ENCODE data around the gene SH2D1A.

SH2D1A gene

DNA sequence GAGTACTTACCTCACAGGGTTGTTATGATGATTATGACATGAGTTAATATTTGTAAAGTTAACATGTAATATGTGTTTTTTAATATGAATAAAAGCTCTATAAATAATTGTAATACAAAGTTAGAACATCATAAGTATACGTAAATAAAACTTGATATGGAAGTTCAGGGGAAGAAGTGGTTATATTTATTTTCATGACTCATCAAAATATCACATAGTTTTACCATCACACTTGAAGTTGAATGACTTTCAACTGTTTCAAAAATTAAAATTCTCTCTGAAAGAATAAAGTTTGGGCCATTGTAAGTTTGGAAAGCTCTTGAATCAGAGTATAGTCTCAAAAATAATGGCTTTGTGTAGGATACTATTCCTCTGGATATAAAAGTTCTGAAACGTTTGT lies 8.3 kb downstream of the SH2D1A start:
- H3K27ac ChIP-seq (ENCODE audit: low read depth, low read length): no peak overlapping the region
- no peak overlapping the region for H3K9ac ChIP-seq (ENCODE audit: low read depth, low read length)
- H3K4me3 ChIP-seq (ENCODE audit: low read depth, low read length): no peak overlapping the region
- H3K36me3 ChIP-seq (ENCODE audit: control insufficient read depth, insufficient read depth, low read length): no peaks in the 10 kb centered on the region
- no peaks in the 10 kb centered on the region; the same call in 1 of the 2 replicates for H3K27me3 ChIP-seq (ENCODE audit: control insufficient read depth, insufficient read depth, low read length)
- H3K9me3 ChIP-seq (ENCODE audit: control insufficient read depth, insufficient read depth, low read length): no peaks in the 10 kb centered on the region
- no peaks in the 10 kb centered on the region for H3K4me1 ChIP-seq (ENCODE audit: control insufficient read depth, insufficient read depth, low read length)

DNA sequence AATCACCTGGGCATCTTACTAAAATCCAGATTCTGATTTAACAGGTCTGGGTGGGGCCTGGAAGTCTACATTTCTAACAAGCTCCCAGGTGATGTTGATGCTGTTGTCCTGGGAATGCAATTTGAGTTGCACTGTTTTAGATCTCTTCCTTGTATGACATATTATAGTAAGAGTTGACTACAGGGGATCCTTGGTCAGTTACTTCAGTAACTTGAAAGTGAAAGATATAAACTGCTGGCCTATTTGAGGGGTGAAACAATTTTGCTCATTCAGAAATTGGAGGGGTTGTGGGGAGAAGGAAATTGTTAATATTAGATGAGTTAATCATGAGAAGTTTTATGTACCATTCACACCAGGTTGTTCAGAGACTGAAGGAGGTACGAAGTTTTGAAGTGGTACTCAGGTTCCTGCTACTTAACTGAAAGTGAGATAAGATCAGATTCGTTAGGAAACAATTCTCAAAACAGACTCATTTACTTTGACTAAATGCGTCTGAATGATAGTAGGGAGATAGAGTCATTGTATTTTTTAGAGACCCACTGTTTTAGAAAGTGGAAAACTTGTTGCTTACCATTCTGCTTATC lies 12.5 kb downstream of the SH2D1A start:
- Histone ChIP-seq H3K4me1 (ENCODE audit: control insufficient read depth, insufficient read depth, low read length) (no peaks in the 10 kb centered on the region), H3K9me3 (ENCODE audit: control insufficient read depth, insufficient read depth, low read length) (no peaks in the 10 kb centered on the region), H3K9ac (ENCODE audit: low read depth, low read length) (no peak overlapping the region), H3K4me3 (ENCODE audit: low read depth, low read length) (no peak overlapping the region), H3K36me3 (ENCODE audit: control insufficient read depth, insufficient read depth, low read length) (no peaks in the 10 kb centered on the region), H3K27me3 (ENCODE audit: control insufficient read depth, insufficient read depth, low read length) (no peaks in the 10 kb centered on the region; the same call in 1 of the 2 replicates), H3K27ac (ENCODE audit: low read depth, low read length) (no peak overlapping the region)

- no peaks in the 10 kb centered on the region for H3K27me3 ChIP-seq (ENCODE audit: control insufficient read depth, insufficient read depth, low read length)
- H3K9ac ChIP-seq (ENCODE audit: low read depth, low read length): no peak overlapping the region
- no peaks in the 10 kb centered on the region for H3K36me3 ChIP-seq (ENCODE audit: control insufficient read depth, insufficient read depth, low read length)
- no peaks in the 10 kb centered on the region for H3K9me3 ChIP-seq (ENCODE audit: control insufficient read depth, insufficient read depth, low read length)
- H3K4me3 ChIP-seq (ENCODE audit: low read depth, low read length): no peak overlapping the region
- H3K4me1 ChIP-seq (ENCODE audit: control insufficient read depth, insufficient read depth, low read length): no peaks in the 10 kb centered on the region
- H3K27ac ChIP-seq (ENCODE audit: low read depth, low read length): no peak overlapping the region
Measured at GRCh38 chrX:124362072-124362471, 15.7 kb downstream of the SH2D1A start.

GRCh38 chrX:124362761-124363160 lies 16.4 kb downstream of the SH2D1A start:
- Histone ChIP-seq H3K36me3 (ENCODE audit: control insufficient read depth, insufficient read depth, low read length) (no peaks in the 10 kb centered on the region), H3K27ac (ENCODE audit: low read depth, low read length) (no peak overlapping the region), H3K9me3 (ENCODE audit: control insufficient read depth, insufficient read depth, low read length) (no peaks in the 10 kb centered on the region), H3K9ac (ENCODE audit: low read depth, low read length) (no peak overlapping the region), H3K27me3 (ENCODE audit: control insufficient read depth, insufficient read depth, low read length) (no peaks in the 10 kb centered on the region), H3K4me3 (ENCODE audit: low read depth, low read length) (no peak overlapping the region), H3K4me1 (ENCODE audit: control insufficient read depth, insufficient read depth, low read length) (no peaks in the 10 kb centered on the region)

GRCh38 chrX:124369722-124370121 lies 23.4 kb downstream of the SH2D1A start:
- H3K4me3 ChIP-seq (ENCODE audit: low read depth, low read length): no peak overlapping the region
- no peak overlapping the region for H3K27ac ChIP-seq (ENCODE audit: low read depth, low read length)
- H3K9ac ChIP-seq (ENCODE audit: low read depth, low read length): no peak overlapping the region
- no peaks in the 10 kb centered on the region for H3K9me3 ChIP-seq (ENCODE audit: control insufficient read depth, insufficient read depth, low read length)
- H3K27me3 ChIP-seq (ENCODE audit: control insufficient read depth, insufficient read depth, low read length): no peaks in the 10 kb centered on the region
- H3K4me1 ChIP-seq (ENCODE audit: control insufficient read depth, insufficient read depth, low read length): no peaks in the 10 kb centered on the region
- H3K36me3 ChIP-seq (ENCODE audit: control insufficient read depth, insufficient read depth, low read length): no peaks in the 10 kb centered on the region

- Histone ChIP-seq H3K27me3 (ENCODE audit: control insufficient read depth, insufficient read depth, low read length) (no peaks in the 10 kb centered on the region), H3K36me3 (ENCODE audit: control insufficient read depth, insufficient read depth, low read length) (no peaks in the 10 kb centered on the region)
Measured at GRCh38 chrX:124373348-124373747, 27.0 kb downstream of the SH2D1A start.

GRCh38 chrX:124378643-124379042 lies 32.3 kb downstream of the SH2D1A start:
- no peak overlapping the region for H3K9ac ChIP-seq (ENCODE audit: low read depth, low read length)
- H3K9me3 ChIP-seq (ENCODE audit: control insufficient read depth, insufficient read depth, low read length): no peaks in the 10 kb centered on the region
- peaks cover 11% of the 10 kb centered on the region; the same call in 1 of the 2 replicates for H3K4me1 ChIP-seq (ENCODE audit: control insufficient read depth, insufficient read depth, low read length)
- H3K27ac ChIP-seq (ENCODE audit: low read depth, low read length): no peak overlapping the region
- H3K4me3 ChIP-seq (ENCODE audit: low read depth, low read length): no peak overlapping the region
- H3K27me3 ChIP-seq (ENCODE audit: control insufficient read depth, insufficient read depth, low read length): no peaks in the 10 kb centered on the region
- H3K36me3 ChIP-seq (ENCODE audit: control insufficient read depth, insufficient read depth, low read length): no peaks in the 10 kb centered on the region

More at GRCh38 chrX:124373348-124373747, 27.0 kb downstream of the SH2D1A start:
- H3K9me3 ChIP-seq (ENCODE audit: control insufficient read depth, insufficient read depth, low read length): no peaks in the 10 kb centered on the region
- no peak overlapping the region for H3K9ac ChIP-seq (ENCODE audit: low read depth, low read length)
- H3K4me3 ChIP-seq (ENCODE audit: low read depth, low read length): no peak overlapping the region
- peaks cover 11% of the 10 kb centered on the region; the same call in 1 of the 2 replicates for H3K4me1 ChIP-seq (ENCODE audit: control insufficient read depth, insufficient read depth, low read length)
- no peak overlapping the region for H3K27ac ChIP-seq (ENCODE audit: low read depth, low read length)

- H3K27me3 ChIP-seq (ENCODE audit: control insufficient read depth, insufficient read depth, low read length): no peaks in the 10 kb centered on the region
- no peaks in the 10 kb centered on the region for H3K36me3 ChIP-seq (ENCODE audit: control insufficient read depth, insufficient read depth, low read length)
Measured at GRCh38 chrX:124383354-124383753, 37.0 kb downstream of the SH2D1A start.

DNA sequence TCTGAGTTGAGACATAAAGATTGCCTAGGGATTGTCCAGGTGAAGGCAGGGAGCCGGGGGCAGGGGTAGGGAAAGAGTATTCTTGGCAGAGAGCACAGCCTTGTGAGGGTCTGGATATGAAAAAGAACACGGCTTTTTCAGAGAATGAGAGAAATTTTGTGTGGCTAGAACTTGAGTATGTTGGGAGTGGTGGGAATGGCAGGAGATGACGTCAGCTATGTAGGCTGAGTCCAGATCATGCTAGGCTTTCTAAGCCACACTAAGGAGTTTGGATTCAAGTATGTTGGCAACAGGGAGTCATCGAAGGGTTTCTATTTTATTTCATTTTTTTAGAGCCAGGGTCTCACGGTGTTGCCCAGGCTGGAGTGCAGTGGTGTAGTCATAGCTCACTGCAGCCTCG lies 40.0 kb downstream of the SH2D1A start:
- no peaks in the 10 kb centered on the region for H3K36me3 ChIP-seq (ENCODE audit: control insufficient read depth, insufficient read depth, low read length)
- H3K27ac ChIP-seq (ENCODE audit: low read depth, low read length): no peak overlapping the region
- no peak overlapping the region for H3K9ac ChIP-seq (ENCODE audit: low read depth, low read length)
- no peak overlapping the region for H3K4me3 ChIP-seq (ENCODE audit: low read depth, low read length)
- H3K9me3 ChIP-seq (ENCODE audit: control insufficient read depth, insufficient read depth, low read length): no peaks in the 10 kb centered on the region
- H3K27me3 ChIP-seq (ENCODE audit: control insufficient read depth, insufficient read depth, low read length): no peaks in the 10 kb centered on the region
- H3K4me1 ChIP-seq (ENCODE audit: control insufficient read depth, insufficient read depth, low read length): no peaks in the 10 kb centered on the region

More at GRCh38 chrX:124383354-124383753, 37.0 kb downstream of the SH2D1A start:
- H3K27ac ChIP-seq (ENCODE audit: low read depth, low read length): no peak overlapping the region
- no peaks in the 10 kb centered on the region for H3K9me3 ChIP-seq (ENCODE audit: control insufficient read depth, insufficient read depth, low read length)
- no peak overlapping the region for H3K9ac ChIP-seq (ENCODE audit: low read depth, low read length)
- no peak overlapping the region for H3K4me3 ChIP-seq (ENCODE audit: low read depth, low read length)
- H3K4me1 ChIP-seq (ENCODE audit: control insufficient read depth, insufficient read depth, low read length): no peaks in the 10 kb centered on the region

DNA sequence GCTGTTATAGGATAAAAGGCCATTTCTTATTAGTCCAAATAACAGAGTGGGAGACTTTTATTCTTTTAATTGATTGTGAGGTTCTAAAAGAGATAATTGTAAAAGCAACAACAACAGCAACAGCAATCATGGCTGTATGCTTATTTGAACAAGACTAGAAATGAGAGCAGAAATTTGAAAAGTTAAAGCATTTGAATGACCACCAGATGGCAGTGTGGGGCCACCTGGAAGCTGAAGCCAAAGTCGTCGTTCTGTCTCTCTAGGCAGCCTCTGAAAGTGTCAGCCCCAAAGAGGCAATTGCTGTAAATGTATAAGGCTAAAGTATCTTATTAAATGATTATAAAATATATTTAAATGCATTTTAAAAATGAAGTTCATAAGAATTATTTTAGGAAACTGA lies 42.2 kb downstream of the SH2D1A start:
- no peak overlapping the region for H3K27ac ChIP-seq (ENCODE audit: low read depth, low read length)
- H3K36me3 ChIP-seq (ENCODE audit: control insufficient read depth, insufficient read depth, low read length): no peaks in the 10 kb centered on the region
- H3K27me3 ChIP-seq (ENCODE audit: control insufficient read depth, insufficient read depth, low read length): no peaks in the 10 kb centered on the region

GRCh38 chrX:124392794-124393193 lies 46.4 kb downstream of the SH2D1A start:
- no peaks in the 10 kb centered on the region for H3K36me3 ChIP-seq (ENCODE audit: control insufficient read depth, insufficient read depth, low read length)
- no peaks in the 10 kb centered on the region for H3K9me3 ChIP-seq (ENCODE audit: control insufficient read depth, insufficient read depth, low read length)
- H3K9ac ChIP-seq (ENCODE audit: low read depth, low read length): no peak overlapping the region
- H3K4me3 ChIP-seq (ENCODE audit: low read depth, low read length): no peak overlapping the region
- no peaks in the 10 kb centered on the region for H3K27me3 ChIP-seq (ENCODE audit: control insufficient read depth, insufficient read depth, low read length)
- no peaks in the 10 kb centered on the region for H3K4me1 ChIP-seq (ENCODE audit: control insufficient read depth, insufficient read depth, low read length)
- H3K27ac ChIP-seq (ENCODE audit: low read depth, low read length): no peak overlapping the region

More for the DNA sequence above, 42.2 kb downstream of the SH2D1A start:
- H3K9me3 ChIP-seq (ENCODE audit: control insufficient read depth, insufficient read depth, low read length): no peaks in the 10 kb centered on the region
- no peak overlapping the region for H3K9ac ChIP-seq (ENCODE audit: low read depth, low read length)
- no peak overlapping the region for H3K4me3 ChIP-seq (ENCODE audit: low read depth, low read length)
- no peaks in the 10 kb centered on the region for H3K4me1 ChIP-seq (ENCODE audit: control insufficient read depth, insufficient read depth, low read length)
